IMR-90 (cell line): Measurements from ENCODE around the gene KCNAB2. TPM values are rescaled to one million over a fixed set of nuclear protein-coding genes. Genes with fewer than 3 reads are reported as not detected.
A peak's percentile ranks its signal among the peaks of the same experiment; 100 is the strongest.

Source experiments
- ATAC-seq: fragments of 200-7000 bp; cut with Tn5 transposase; 2 replicates; pipeline ENCODE4 v1.9.1; 2020; ENCODE audit warnings: low read depth, mild to moderate bottlenecking, moderate library complexity
- BruUV-seq: library from RNA; stranded (reverse); fragments of 400-500 nt; replicated peaks from 2 replicates; lab custom pipeline; 2021; lab: Mats Ljungman, UMichigan
- CTCF ChIA-PET: fragments of 300-600 bp; formaldehyde crosslinking; extraction: SDS; loops from one replicate; lab custom pipeline; 2021; ENCODE audit warnings: antibody characterized with exemption; lab: Yijun Ruan, JAX
- POLR2A ChIA-PET: fragments of 300-600 bp; sonication (Branson Sonifier 250); formaldehyde crosslinking; loops from one replicate; lab custom pipeline; 2022; ENCODE audit warnings: antibody characterized with exemption; ENCODE audit not compliant: unreplicated experiment; lab: Charles Lee
- DNase-seq: peaks from one replicate; pipeline ENCODE4 v3.0.0; 2013
- H2AFZ ChIP-seq: replicated peaks from 2 replicates; pipeline ENCODE3; 2013; ENCODE audit warnings: low read length, mild to moderate bottlenecking; ENCODE audit not compliant: poor library complexity
- H2AK5ac ChIP-seq: 2 replicates; pipeline ENCODE4 v1.6.1; 2013; ENCODE audit warnings: low read depth, low read length, inconsistent platforms
- H2AK9ac ChIP-seq: replicated peaks from 2 replicates; pipeline ENCODE3; 2013; ENCODE audit warnings: mild to moderate bottlenecking, low read depth, low read length, moderate library complexity; ENCODE audit not compliant: poor library complexity
- H2BK120ac ChIP-seq: 2 replicates; pipeline ENCODE4 v1.6.1; 2013; ENCODE audit warnings: low read depth, low read length, inconsistent platforms
- H2BK15ac ChIP-seq: 3 replicates; pipeline ENCODE4 v1.6.1; 2013; ENCODE audit warnings: low read depth, low read length, inconsistent platforms
- H2BK20ac ChIP-seq: 2 replicates; pipeline ENCODE4 v1.6.1; 2013; ENCODE audit warnings: low read depth, mild to moderate bottlenecking, inconsistent platforms, low read length, moderate library complexity
- H2BK5ac ChIP-seq: 2 replicates; pipeline ENCODE4 v1.6.1; 2013; ENCODE audit warnings: mild to moderate bottlenecking, low read depth, low read length, inconsistent platforms; ENCODE audit not compliant: poor library complexity, severe bottlenecking
- H3K14ac ChIP-seq: replicated peaks from 2 replicates; pipeline ENCODE4 v1.6.1; 2013; ENCODE audit warnings: low read depth, low read length, inconsistent platforms
- H3K18ac ChIP-seq: 2 replicates; pipeline ENCODE4 v1.6.1; 2013; ENCODE audit warnings: low read depth, low read length, control low read depth
- H3K23ac ChIP-seq: 2 replicates; pipeline ENCODE4 v1.6.1; 2013; ENCODE audit warnings: low read depth, low read length, inconsistent platforms
- H3K27ac ChIP-seq: 2 replicates; pipeline ENCODE4 v1.5.1; 2013; ENCODE audit warnings: mild to moderate bottlenecking, control low read depth, low read length; ENCODE audit not compliant: insufficient read depth
- H3K27me3 ChIP-seq: 2 replicates; pipeline ENCODE4 v1.6.1; 2013; ENCODE audit warnings: low read length; ENCODE audit not compliant: control insufficient read depth, insufficient read depth
- H3K36me3 ChIP-seq: 2 replicates; pipeline ENCODE4 v1.6.1; 2013; ENCODE audit warnings: low read length, mixed read lengths; ENCODE audit not compliant: control insufficient read depth, insufficient read depth
- H3K4ac ChIP-seq: 2 replicates; pipeline ENCODE4 v1.6.1; 2013; ENCODE audit warnings: low read depth, low read length, inconsistent platforms
- H3K4me1 ChIP-seq: 2 replicates; pipeline ENCODE4 v1.6.1; 2013; ENCODE audit warnings: low read length, mixed read lengths; ENCODE audit not compliant: control insufficient read depth, insufficient read depth
- H3K4me2 ChIP-seq: 2 replicates; pipeline ENCODE4 v1.6.1; 2013; ENCODE audit warnings: low read depth, mild to moderate bottlenecking, control low read depth, low read length, moderate library complexity
- H3K4me3 ChIP-seq: 2 replicates; pipeline ENCODE4 v1.5.1; 2013; ENCODE audit warnings: low read depth, mild to moderate bottlenecking, control low read depth, low read length, moderate library complexity; ENCODE audit not compliant: insufficient read depth
- H3K56ac ChIP-seq: 2 replicates; pipeline ENCODE4 v1.6.1; 2013; ENCODE audit warnings: low read length, inconsistent platforms; ENCODE audit not compliant: insufficient read depth; ENCODE audit errors: extremely low read depth
- H3K79me1 ChIP-seq, 2 experiments: 2 replicates each; pipeline ENCODE4 v1.6.1; 2013; ENCODE audit warnings: low read length in 2 of 2, inconsistent platforms in 1 of 2, low read depth in 1 of 2
- H3K9ac ChIP-seq: 2 replicates; pipeline ENCODE4 v1.6.1; 2013; ENCODE audit warnings: low read depth, low read length, control low read depth
- H3K9me1 ChIP-seq: 2 replicates; pipeline ENCODE4 v1.6.1; 2013; ENCODE audit warnings: low read length, inconsistent platforms; ENCODE audit not compliant: insufficient read depth
- H3K9me3 ChIP-seq: 2 replicates; pipeline ENCODE4 v1.6.1; 2013; ENCODE audit warnings: low read length; ENCODE audit not compliant: control insufficient read depth, insufficient read depth
- H4K20me1 ChIP-seq: 2 replicates; pipeline ENCODE4 v1.6.1; 2013; ENCODE audit warnings: low read length, inconsistent platforms; ENCODE audit not compliant: insufficient read depth
- H4K5ac ChIP-seq: 2 replicates; pipeline ENCODE4 v1.6.1; 2013; ENCODE audit warnings: mild to moderate bottlenecking, low read depth, low read length, control low read depth
- H4K8ac ChIP-seq, 2 experiments: 2 replicates each; pipeline ENCODE4 v1.6.1; 2013; ENCODE audit warnings: low read depth in 2 of 2, low read length in 2 of 2, control low read depth in 1 of 2, inconsistent platforms in 1 of 2
- H4K91ac ChIP-seq: 2 replicates; pipeline ENCODE4 v1.6.1; 2013; ENCODE audit warnings: low read depth, low read length, inconsistent platforms; ENCODE audit not compliant: insufficient read depth
- CEBPB ChIP-seq: IDR thresholded peaks from 2 replicates; pipeline ENCODE4 v1.6.1; 2012; ENCODE audit warnings: low read depth, low read length, improper control_type of control experiment
- CHD1 ChIP-seq: IDR thresholded peaks from 2 replicates; pipeline ENCODE4 v1.6.1; 2012; ENCODE audit warnings: low read depth, low read length, improper control_type of control experiment
- CTCF ChIP-seq: conservative IDR thresholded peaks from 2 replicates; pipeline ENCODE4 v1.5.1; 2012; ENCODE audit warnings: mild to moderate bottlenecking, low read depth, low read length, improper control_type of control experiment
- MAFK ChIP-seq: IDR thresholded peaks from 2 replicates; pipeline ENCODE4 v1.6.1; 2012; ENCODE audit warnings: low read depth, low read length, improper control_type of control experiment
- NFE2L2 ChIP-seq: fragments of 150-350 bp; IDR thresholded peaks from 2 replicates; pipeline ENCODE4 v1.6.1; 2016; ENCODE audit warnings: low read depth, mild to moderate bottlenecking, low read length
- RAD21 ChIP-seq: IDR thresholded peaks from 2 replicates; pipeline ENCODE4 v1.6.1; 2012; ENCODE audit warnings: low read length, improper control_type of control experiment
- RCOR1 ChIP-seq: IDR thresholded peaks from 2 replicates; pipeline ENCODE4 v1.6.1; 2012; ENCODE audit warnings: mild to moderate bottlenecking, low read length, improper control_type of control experiment; ENCODE audit not compliant: insufficient replicate concordance
- SMC3 ChIP-seq: fragments of 150-350 bp; IDR thresholded peaks from 2 replicates; pipeline ENCODE4 v1.6.1; 2016; ENCODE audit warnings: low read depth, mild to moderate bottlenecking, antibody characterized with exemption, low read length, moderate library complexity
- WGBS, 2 experiments: methylation state at CpG; one replicate each; pipeline versions ENCODE4 v1.1.5 to v1.1.7; 2013; ENCODE audit warnings: missing lambda C conversion rate in 2 of 2; ENCODE audit not compliant: insufficient read length in 1 of 2; ENCODE audit errors: extremely low coverage in 2 of 2; 5-methylcytosine and 5-hydroxymethylcytosine counted together
- dilution Hi-C: fragments of 300-500 bp; cut with HindIII; formaldehyde crosslinking; loops from one replicate; pipeline ENCODE4 v1.14.3; 2018; ENCODE audit warnings: low sequenced_read_pairs; ENCODE audit not compliant: unreplicated experiment
- in situ Hi-C: fragments of 300-500 bp; cut with MboI; formaldehyde crosslinking; loops from 3 replicates; pipeline ENCODE4 v1.14.3; 2019; ENCODE audit warnings: low sequenced_read_pairs, inconsistent platforms, mixed read lengths
- intact Hi-C: fragments of 100-400 bp; cut with micrococcal nuclease; formaldehyde crosslinking; loops from 2 replicates; pipeline ENCODE4 v1.10.0; 2022
- polyA plus RNA-seq, 3 experiments: library from polyadenylated mRNA; depleted of rRNA; stranded (reverse); fragments of >200 nt; gene quantifications; 2 replicates each; pipeline ENCODE4 v1.2.3, GENCODE V29; 2012; ENCODE audit warnings: low replicate concordance in 1 of 3
- total RNA-seq: library from RNA; depleted of rRNA; stranded (reverse); fragments of >200 nt; gene quantifications from 2 replicates; pipeline ENCODE4 v1.2.3, GENCODE V29; 2012

KCNAB2 gene
- total and polyA plus RNA-seq, 2 of the 4 experiments (the other 2 are of a cell fraction), result 1.3 to 4.2 TPM

DNA sequence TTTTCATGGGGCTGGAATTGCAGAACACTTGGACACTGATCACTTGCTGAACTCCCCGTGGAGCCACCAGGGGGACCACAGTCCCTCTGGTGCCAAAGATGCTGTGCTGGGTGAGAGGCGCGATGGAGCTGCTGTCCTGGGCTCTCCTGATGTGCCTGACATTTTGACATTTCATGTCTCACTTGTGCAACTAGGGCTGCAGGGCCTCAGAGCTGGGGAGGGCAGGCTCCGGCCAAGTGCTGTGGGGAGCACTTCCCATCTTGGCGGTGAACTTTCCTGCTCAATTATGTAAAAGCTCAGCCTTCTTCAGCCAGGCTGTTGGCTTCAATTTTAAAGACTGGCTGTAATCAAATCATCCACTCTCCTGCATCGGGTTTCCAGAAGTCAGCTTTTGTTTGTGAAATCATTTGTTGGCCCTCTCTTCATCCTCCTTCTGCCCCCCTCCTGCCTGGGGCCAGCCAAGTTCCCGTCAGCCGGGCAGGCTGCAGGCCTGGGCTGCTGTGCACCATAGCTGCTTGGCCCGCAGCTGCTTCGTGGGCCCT, 36.8 kb downstream of the KCNAB2 start:
- CTCF ChIA-PET, result no interaction called here
- no TSS peak for BruUV-seq
- Histone ChIP-seq H3K9ac (no peak overlapping the region), H3K14ac (no peak overlapping the region), H3K4me2 (no peak overlapping the region), H4K8ac (no peak overlapping the region), H3K56ac (no peak overlapping the region), H4K5ac (no peak overlapping the region), H2AK5ac (no peak overlapping the region), H2AK9ac (no peak overlapping the region), H3K27me3 (peaks cover 29% of the 10 kb centered on the region), H3K4me1 (no peaks in the 10 kb centered on the region), H2BK20ac (no peak overlapping the region), H3K18ac (no peak overlapping the region), H2BK15ac (no peak overlapping the region), H3K4me3 (no peak overlapping the region), H3K4ac (no peak overlapping the region), H3K23ac (no peak overlapping the region), H3K36me3 (no peaks in the 10 kb centered on the region), H3K79me1 (no peaks in the 10 kb centered on the region), H3K27ac (no peak overlapping the region), H3K9me3 (no peaks in the 10 kb centered on the region), H3K9me1 (no peaks in the 10 kb centered on the region), H2BK5ac (no peak overlapping the region), H2AFZ (no peak overlapping the region), H4K91ac (no peak overlapping the region), H4K20me1 (no peaks in the 10 kb centered on the region), H2BK120ac (no peak overlapping the region)
- POLR2A ChIA-PET, result no interaction called here
- in situ Hi-C loops, result no loop called here
- 30% methylated on average over 2 of the region's 10 CpGs; no CpG with 5 or more reads in 1 of the 2 experiments for WGBS, 2 experiments
- intact Hi-C loops, result no loop called here
- dilution Hi-C loops, result no loop called here
- DNase-seq (no peak), ATAC-seq (peak; percentile 35; the same call in 1 of the 2 replicates)
- peak; percentile 31; the same call in 1 of the 2 replicates for TF ChIP-seq RAD21
- peak; percentile 24; the same call in 1 of the 2 replicates for TF ChIP-seq SMC3
- peak; percentile 30; the same call in 1 of the 2 replicates for TF ChIP-seq CTCF
- TF ChIP-seq CEBPB, result no peak
- TF ChIP-seq MAFK, result no peak
- no peak for TF ChIP-seq CHD1
- TF ChIP-seq NFE2L2, result no peak
- TF ChIP-seq RCOR1, result no peak
